ENCODE results near the gene DSCAML1.

The DSCAML1 gene

DNA sequence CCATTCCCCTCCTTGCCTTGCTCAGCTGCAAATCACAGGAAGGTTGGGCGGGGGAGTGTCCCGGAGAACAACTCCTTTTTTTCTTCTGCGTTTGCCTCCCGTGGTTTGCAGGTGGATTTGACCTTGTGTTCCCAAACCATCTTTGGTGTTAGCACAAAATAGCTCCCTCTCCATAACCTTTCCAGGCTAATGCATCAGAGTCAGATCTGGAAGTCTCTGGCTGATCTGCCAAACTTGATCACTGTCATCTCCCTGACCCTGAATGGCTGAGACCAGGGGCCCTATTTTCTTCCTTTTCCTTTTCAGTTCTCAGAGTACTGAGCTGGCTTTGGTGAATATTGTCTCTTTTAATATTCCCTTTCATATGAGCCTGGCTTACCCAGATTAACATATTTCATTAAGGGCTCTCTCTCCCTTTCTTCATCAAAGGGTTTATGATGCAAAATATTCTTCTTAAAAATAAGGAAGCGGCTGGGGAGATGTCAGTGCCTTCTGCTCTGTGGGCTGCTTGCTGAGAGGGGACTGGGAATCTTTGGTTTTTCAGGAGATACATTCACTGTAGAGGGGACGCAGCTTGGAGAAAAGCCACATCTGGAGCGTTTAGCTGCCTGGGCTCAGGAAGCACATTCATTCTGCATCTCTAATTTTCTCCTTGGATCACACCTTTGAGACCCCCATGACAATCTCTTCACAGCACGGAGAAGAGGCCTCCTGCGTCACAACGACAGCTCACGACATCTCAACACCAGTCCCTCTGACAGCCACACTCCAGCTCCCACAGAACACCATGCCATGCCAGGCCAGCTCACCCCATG is 321.1 kb downstream of the DSCAML1 start:
- H3K4ac ChIP-seq (ENCODE audit: low read depth, low read length), result no peak overlapping the region
- no peaks in the 10 kb centered on the region for H3K27me3 ChIP-seq (ENCODE audit: insufficient read depth, low read length)
- WGBS (ENCODE audit: extremely low coverage, insufficient coverage, insufficient read length), result no CpG with 5 or more reads among the region's 11 CpGs

DNA sequence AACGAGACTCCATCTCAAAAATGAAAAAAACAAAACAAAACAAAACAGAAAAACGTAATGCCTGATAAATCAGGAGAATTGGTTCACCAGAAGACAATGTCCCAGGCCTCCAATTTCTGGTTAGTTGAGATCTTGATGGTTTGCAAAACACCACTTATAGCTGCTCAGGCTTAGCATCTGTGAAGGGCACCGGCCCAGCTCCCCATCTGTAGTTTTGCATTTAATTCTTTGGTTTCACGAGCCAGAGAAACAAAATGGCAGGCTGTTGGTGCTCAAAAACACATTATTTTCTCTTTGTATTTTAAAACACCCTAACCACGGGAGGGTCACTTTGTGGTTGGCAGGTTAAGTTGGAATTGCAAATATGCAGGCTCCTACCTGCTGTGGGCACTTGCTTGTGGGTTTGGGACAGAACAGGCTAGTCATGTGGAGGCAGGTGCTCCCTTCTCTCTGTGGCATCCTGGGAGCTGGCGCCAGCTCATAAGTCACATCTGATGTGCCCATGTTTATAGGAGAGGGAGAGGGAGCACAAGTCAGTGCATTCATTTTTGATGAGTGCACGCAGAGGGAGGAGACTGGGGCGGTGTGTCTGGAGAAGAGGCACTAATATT is 323.4 kb downstream of the DSCAML1 start:
- H3K23ac ChIP-seq (ENCODE audit: low read length), result no peak overlapping the region
- H2BK5ac ChIP-seq (ENCODE audit: low read depth, low read length, poor library complexity), result no peak overlapping the region
- H3K4me3 ChIP-seq (ENCODE audit: low read depth, low read length), result no peak overlapping the region
- no peak overlapping the region for H4K91ac ChIP-seq (ENCODE audit: low read depth, low read length)
- no peak overlapping the region for H3K14ac ChIP-seq (ENCODE audit: low read length)
- H3K18ac ChIP-seq (ENCODE audit: low read length), result no peak overlapping the region
- no peak overlapping the region for H3K27ac ChIP-seq (ENCODE audit: low read depth, low read length)
- no peaks in the 10 kb centered on the region for H3K36me3 ChIP-seq (ENCODE audit: control insufficient read depth in 1 of 2, insufficient read depth in 2 of 2, low read length in 2 of 2)
- no peak overlapping the region for H3K9ac ChIP-seq (ENCODE audit: low read length)
- DNase-seq, result no peak
- H3K79me1 ChIP-seq (ENCODE audit: low read length), result no peaks in the 10 kb centered on the region
- H2AFZ ChIP-seq (ENCODE audit: insufficient read depth, low read length, poor library complexity), result no peak overlapping the region
- no CpG with 5 or more reads among the region's 8 CpGs for WGBS (ENCODE audit: extremely low coverage, insufficient coverage, insufficient read length)
- no peak overlapping the region for H3K4me2 ChIP-seq (ENCODE audit: low read length)
- no peaks in the 10 kb centered on the region for H3K79me2 ChIP-seq (ENCODE audit: control insufficient read depth, insufficient read depth, low read length, poor library complexity)
- H2BK120ac ChIP-seq (ENCODE audit: insufficient read depth, low read length, poor library complexity), result no peak overlapping the region
- no peak overlapping the region for H3K4ac ChIP-seq (ENCODE audit: low read depth, low read length)
- no peaks in the 10 kb centered on the region for H3K4me1 ChIP-seq (ENCODE audit: control insufficient read depth in 1 of 2, insufficient read depth in 2 of 2, low read length in 2 of 2)
- H3K27me3 ChIP-seq (ENCODE audit: insufficient read depth, low read length), result no peaks in the 10 kb centered on the region
- H4K8ac ChIP-seq (ENCODE audit: low read depth, low read length), result no peak overlapping the region
- no peak overlapping the region for H4K12ac ChIP-seq (ENCODE audit: low read depth, low read length)
- peaks cover 4% of the 10 kb centered on the region for H3K9me3 ChIP-seq (ENCODE audit: insufficient read depth, low read depth, low read length)
- no peak overlapping the region for H2AK5ac ChIP-seq (ENCODE audit: low read length)
- H2BK12ac ChIP-seq (ENCODE audit: low read length), result no peak overlapping the region

More for the DNA sequence above, 321.1 kb downstream of the DSCAML1 start:
- no peaks in the 10 kb centered on the region for H3K79me2 ChIP-seq (ENCODE audit: control insufficient read depth, insufficient read depth, low read length, poor library complexity)
- H2BK12ac ChIP-seq (ENCODE audit: low read length), result no peak overlapping the region
- no peak overlapping the region for H2BK120ac ChIP-seq (ENCODE audit: insufficient read depth, low read length, poor library complexity)
- no peak overlapping the region for H4K8ac ChIP-seq (ENCODE audit: low read depth, low read length)
- H2AK5ac ChIP-seq (ENCODE audit: low read length), result no peak overlapping the region
- H3K27ac ChIP-seq (ENCODE audit: low read depth, low read length), result no peak overlapping the region
- H3K18ac ChIP-seq (ENCODE audit: low read length), result no peak overlapping the region
- no peak overlapping the region for H4K12ac ChIP-seq (ENCODE audit: low read depth, low read length)
- no peak overlapping the region for H3K9ac ChIP-seq (ENCODE audit: low read length)
- H3K4me3 ChIP-seq (ENCODE audit: low read depth, low read length), result no peak overlapping the region
- no peak overlapping the region for H3K14ac ChIP-seq (ENCODE audit: low read length)
- H3K9me3 ChIP-seq (ENCODE audit: insufficient read depth, low read depth, low read length), result peaks cover 4% of the 10 kb centered on the region
- no peak overlapping the region for H2AFZ ChIP-seq (ENCODE audit: insufficient read depth, low read length, poor library complexity)
- no peaks in the 10 kb centered on the region for H3K79me1 ChIP-seq (ENCODE audit: low read length)
- no peak overlapping the region for H2BK5ac ChIP-seq (ENCODE audit: low read depth, low read length, poor library complexity)
- no peak for DNase-seq
- no peaks in the 10 kb centered on the region for H3K4me1 ChIP-seq (ENCODE audit: control insufficient read depth in 1 of 2, insufficient read depth in 2 of 2, low read length in 2 of 2)
- no peak overlapping the region for H3K4me2 ChIP-seq (ENCODE audit: low read length)
- no peaks in the 10 kb centered on the region for H3K36me3 ChIP-seq (ENCODE audit: control insufficient read depth in 1 of 2, insufficient read depth in 2 of 2, low read length in 2 of 2)
- no peak overlapping the region for H3K23ac ChIP-seq (ENCODE audit: low read length)
- no peak overlapping the region for H4K91ac ChIP-seq (ENCODE audit: low read depth, low read length)

DNA sequence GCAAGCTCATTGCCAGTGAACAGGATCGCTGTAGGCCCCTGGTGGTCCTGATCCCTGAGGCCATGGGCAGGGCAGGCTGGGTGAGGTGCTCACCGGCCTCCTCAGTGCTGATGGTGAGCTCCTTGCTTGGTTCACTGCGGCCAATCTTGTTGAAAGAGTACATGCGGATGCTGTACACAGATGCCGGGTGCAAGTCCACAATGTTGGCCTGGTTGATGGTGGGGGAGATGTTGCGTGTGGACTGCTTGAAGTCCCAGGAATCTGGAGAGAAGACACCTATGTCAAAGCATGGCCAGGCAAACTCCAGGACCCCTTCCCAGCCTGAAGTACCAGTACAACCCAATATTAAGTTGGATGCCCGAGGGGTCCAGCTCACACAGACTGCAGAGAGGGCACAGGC is 325.2 kb downstream of the DSCAML1 start:
- no peak overlapping the region for H3K14ac ChIP-seq (ENCODE audit: low read length)
- peak overlapping the region; percentile 69 for H3K23ac ChIP-seq (ENCODE audit: low read length)
- peak overlapping the region; percentile 18 for H3K4me3 ChIP-seq (ENCODE audit: low read depth, low read length)
- no peak overlapping the region for H4K91ac ChIP-seq (ENCODE audit: low read depth, low read length)
- H3K36me3 ChIP-seq (ENCODE audit: control insufficient read depth in 1 of 2, insufficient read depth in 2 of 2, low read length in 2 of 2), result no peaks in the 10 kb centered on the region
- no CpG with 5 or more reads among the region's 7 CpGs for WGBS (ENCODE audit: extremely low coverage, insufficient coverage, insufficient read length)
- no peak overlapping the region for H3K4me2 ChIP-seq (ENCODE audit: low read length)
- H2BK120ac ChIP-seq (ENCODE audit: insufficient read depth, low read length, poor library complexity), result no peak overlapping the region
- no peaks in the 10 kb centered on the region for H3K79me2 ChIP-seq (ENCODE audit: control insufficient read depth, insufficient read depth, low read length, poor library complexity)
- H2AK5ac ChIP-seq (ENCODE audit: low read length), result no peak overlapping the region
- H4K8ac ChIP-seq (ENCODE audit: low read depth, low read length), result no peak overlapping the region
- H4K12ac ChIP-seq (ENCODE audit: low read depth, low read length), result no peak overlapping the region
- no peak overlapping the region for H2BK5ac ChIP-seq (ENCODE audit: low read depth, low read length, poor library complexity)
- no peak overlapping the region for H2AFZ ChIP-seq (ENCODE audit: insufficient read depth, low read length, poor library complexity)
- no peak overlapping the region for H3K4ac ChIP-seq (ENCODE audit: low read depth, low read length)
- peaks cover 4% of the 10 kb centered on the region for H3K9me3 ChIP-seq (ENCODE audit: insufficient read depth, low read depth, low read length)
- no peak overlapping the region for H2BK12ac ChIP-seq (ENCODE audit: low read length)
- H3K79me1 ChIP-seq (ENCODE audit: low read length), result no peaks in the 10 kb centered on the region
- no peak overlapping the region for H3K18ac ChIP-seq (ENCODE audit: low read length)
- no peak overlapping the region for H3K27ac ChIP-seq (ENCODE audit: low read depth, low read length)
- H3K27me3 ChIP-seq (ENCODE audit: insufficient read depth, low read length), result no peaks in the 10 kb centered on the region
- DNase-seq, result no peak
- H3K4me1 ChIP-seq (ENCODE audit: control insufficient read depth in 1 of 2, insufficient read depth in 2 of 2, low read length in 2 of 2), result no peaks in the 10 kb centered on the region
- H3K9ac ChIP-seq (ENCODE audit: low read length), result peak overlapping the region; percentile 58

DNA sequence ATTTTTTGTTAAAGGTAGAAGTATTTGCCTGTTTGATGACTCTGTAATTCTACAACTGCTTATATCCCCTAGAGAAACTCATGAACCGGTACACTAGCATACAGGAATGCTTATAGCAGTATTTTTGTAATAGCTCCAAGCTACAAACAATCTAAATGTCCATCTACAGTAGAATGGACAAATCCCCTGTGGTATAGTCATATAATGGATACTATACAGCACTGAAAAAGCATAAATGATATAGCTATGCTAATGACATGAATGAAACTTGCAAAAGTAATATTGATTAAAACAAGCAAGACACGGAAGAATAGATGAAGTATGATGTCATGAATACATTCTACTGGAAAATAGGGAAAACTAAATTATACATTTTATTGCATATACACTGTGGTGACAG is 326.4 kb downstream of the DSCAML1 start:
- no peak overlapping the region for H3K23ac ChIP-seq (ENCODE audit: low read length)
- H2BK12ac ChIP-seq (ENCODE audit: low read length), result no peak overlapping the region
- no peaks in the 10 kb centered on the region for H3K36me3 ChIP-seq (ENCODE audit: control insufficient read depth in 1 of 2, insufficient read depth in 2 of 2, low read length in 2 of 2)
- H3K4me1 ChIP-seq (ENCODE audit: control insufficient read depth in 1 of 2, insufficient read depth in 2 of 2, low read length in 2 of 2), result no peaks in the 10 kb centered on the region
- no peaks in the 10 kb centered on the region for H3K27me3 ChIP-seq (ENCODE audit: insufficient read depth, low read length)
- no CpG with 5 or more reads among the region's 2 CpGs for WGBS (ENCODE audit: extremely low coverage, insufficient coverage, insufficient read length)
- H3K79me2 ChIP-seq (ENCODE audit: control insufficient read depth, insufficient read depth, low read length, poor library complexity), result no peaks in the 10 kb centered on the region
- no peak overlapping the region for H3K4me3 ChIP-seq (ENCODE audit: low read depth, low read length)
- H3K79me1 ChIP-seq (ENCODE audit: low read length), result no peaks in the 10 kb centered on the region
- H2BK5ac ChIP-seq (ENCODE audit: low read depth, low read length, poor library complexity), result no peak overlapping the region
- H3K14ac ChIP-seq (ENCODE audit: low read length), result no peak overlapping the region
- peak in 1 of 2 donors; percentile 87 for DNase-seq
- no peak overlapping the region for H4K8ac ChIP-seq (ENCODE audit: low read depth, low read length)
- no peak overlapping the region for H4K91ac ChIP-seq (ENCODE audit: low read depth, low read length)
- H2BK120ac ChIP-seq (ENCODE audit: insufficient read depth, low read length, poor library complexity), result no peak overlapping the region
- no peak overlapping the region for H3K18ac ChIP-seq (ENCODE audit: low read length)
- peaks cover 4% of the 10 kb centered on the region for H3K9me3 ChIP-seq (ENCODE audit: insufficient read depth, low read depth, low read length)
- no peak overlapping the region for H3K4me2 ChIP-seq (ENCODE audit: low read length)
- no peak overlapping the region for H2AFZ ChIP-seq (ENCODE audit: insufficient read depth, low read length, poor library complexity)
- no peak overlapping the region for H3K27ac ChIP-seq (ENCODE audit: low read depth, low read length)
- no peak overlapping the region for H3K4ac ChIP-seq (ENCODE audit: low read depth, low read length)
- no peak overlapping the region for H4K12ac ChIP-seq (ENCODE audit: low read depth, low read length)
- no peak overlapping the region for H3K9ac ChIP-seq (ENCODE audit: low read length)
- H2AK5ac ChIP-seq (ENCODE audit: low read length), result no peak overlapping the region
